Superior temporal gyrus (tissue), 1 donor: ENCODE data around the gene SLC46A2.
A peak's percentile ranks its signal among the peaks of the same experiment; 100 is the strongest.

Experiments used
- DNase-seq: peaks from one replicate; pipeline ENCODE4 v3.0.0-alpha.2; 2016; ENCODE audit errors: extremely low spot score

SLC46A2 gene

GRCh38 chr9:112890106-112891081 lies at the start of gene SLC46A2:
Gene SLC46A2, minus strand, starts transcription at chr9:112890876. Its CDS starts 195 bp downstream, at chr9:112890681.
- no peak for DNase-seq

- no peak for DNase-seq
Measured at GRCh38 chr9:112939418-112939817, 48.7 kb upstream of the SLC46A2 start.

GRCh38 chr9:112933696-112934095 lies 43.0 kb upstream of the SLC46A2 start:
- no peak for DNase-seq

GRCh38 chr9:112925058-112925641 lies 34.5 kb upstream of the SLC46A2 start:
- peak; percentile 45 for DNase-seq

DNA sequence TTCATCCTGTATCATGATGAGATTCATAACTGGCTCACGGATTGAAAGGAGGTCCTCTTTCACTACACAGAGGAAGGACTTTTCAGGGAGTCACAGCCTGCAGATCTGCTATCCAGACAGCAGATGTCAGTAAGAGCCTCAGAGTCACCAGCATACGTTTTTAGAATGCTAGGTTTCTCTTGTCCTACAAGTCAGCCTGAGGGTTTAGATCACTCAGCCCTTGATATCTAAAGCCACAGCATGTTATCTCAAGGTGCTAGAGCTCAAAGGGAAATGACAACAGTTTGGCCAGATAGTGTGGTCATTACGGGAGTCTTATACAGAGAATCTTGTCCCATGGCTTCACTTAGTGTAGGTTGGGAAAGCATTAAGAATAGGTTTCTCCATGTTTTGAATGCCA lies 30.9 kb upstream of the SLC46A2 start:
- DNase-seq, result peak; percentile 52

GRCh38 chr9:112917987-112918362 lies 27.3 kb upstream of the SLC46A2 start:
- no peak for DNase-seq

DNA sequence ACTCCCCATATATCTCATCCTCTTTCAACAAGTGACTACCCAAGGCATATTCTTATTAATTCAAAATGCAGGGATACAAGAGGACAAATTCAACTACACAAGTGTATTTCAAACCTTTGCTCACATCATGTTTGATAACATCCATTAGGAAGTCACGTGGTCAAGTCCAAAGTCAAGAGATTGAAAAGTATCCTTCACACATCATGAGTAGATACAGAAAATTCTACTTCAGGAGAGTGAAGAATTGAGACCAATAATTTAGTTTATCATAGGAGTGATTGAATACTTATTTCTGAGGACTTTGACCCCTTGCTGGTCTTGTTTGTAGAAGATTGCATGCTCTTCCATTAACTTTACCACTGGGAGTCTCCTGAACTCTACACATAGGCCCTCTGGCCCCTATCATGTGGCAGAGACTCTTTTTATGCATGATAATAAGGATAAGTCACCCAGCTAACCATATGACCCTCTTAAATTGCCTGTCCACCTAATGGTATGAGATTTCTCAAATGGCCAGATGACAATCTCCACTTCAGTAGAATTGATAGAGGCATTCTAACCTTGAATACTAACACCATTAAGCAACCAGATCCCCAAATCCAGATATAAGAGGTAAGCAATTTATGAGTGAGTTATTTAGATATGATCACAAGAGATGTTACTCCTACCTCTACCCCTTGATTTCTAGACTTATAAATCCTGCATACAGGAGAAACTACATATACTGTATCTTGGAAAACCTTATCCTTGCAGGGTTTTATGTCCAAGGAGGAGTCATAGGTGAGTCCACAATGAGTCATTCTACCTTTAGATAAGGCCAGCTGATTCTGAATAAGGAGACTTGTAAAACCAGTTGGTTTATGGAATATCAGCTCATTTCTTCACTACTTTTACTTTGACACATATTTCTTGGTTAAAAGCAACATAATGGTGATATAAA lies 26.6 kb upstream of the SLC46A2 start:
- DNase-seq, result no peak

DNA sequence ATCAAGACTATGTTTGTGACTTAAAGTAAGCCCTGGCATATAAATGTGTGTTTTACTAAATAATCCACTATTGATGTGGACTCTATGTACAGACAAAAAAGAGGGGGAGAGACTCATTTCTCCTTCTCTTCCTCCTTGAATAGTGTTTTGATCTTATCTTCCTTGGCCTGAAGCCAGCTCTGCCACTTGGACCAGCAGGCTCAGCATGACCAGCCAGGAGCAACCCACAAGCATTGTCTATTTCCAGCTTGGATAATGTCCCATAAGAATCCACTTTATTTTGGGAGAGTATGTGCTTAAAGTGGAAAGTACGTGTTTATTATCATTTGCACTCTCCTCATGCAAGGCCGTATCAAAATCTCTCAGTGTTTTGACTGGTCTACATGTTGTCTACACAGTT lies 23.8 kb upstream of the SLC46A2 start:
- DNase-seq, result peak; percentile 22

DNA sequence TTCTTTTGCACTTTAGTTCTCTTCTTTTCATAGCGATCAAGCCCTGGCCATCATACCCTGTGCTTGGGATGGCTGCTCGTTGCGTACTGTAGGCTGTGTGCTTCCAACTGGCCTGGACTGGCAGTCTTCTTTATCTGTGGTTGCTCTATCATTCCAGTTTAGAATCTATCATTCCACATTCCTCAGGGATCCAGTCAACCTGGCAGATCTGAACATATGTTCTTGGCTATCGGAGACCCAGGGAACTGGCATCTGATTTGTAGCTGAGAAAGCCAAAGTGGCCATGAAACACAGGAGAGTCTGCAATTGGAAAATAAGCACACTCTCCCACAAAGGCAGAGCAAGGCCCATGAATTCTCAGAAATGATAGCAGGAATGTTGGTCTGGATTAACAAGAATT lies 22.6 kb upstream of the SLC46A2 start:
- DNase-seq, result no peak

- DNase-seq, result no peak
Measured at GRCh38 chr9:112912636-112913035, 22.0 kb upstream of the SLC46A2 start.

DNA sequence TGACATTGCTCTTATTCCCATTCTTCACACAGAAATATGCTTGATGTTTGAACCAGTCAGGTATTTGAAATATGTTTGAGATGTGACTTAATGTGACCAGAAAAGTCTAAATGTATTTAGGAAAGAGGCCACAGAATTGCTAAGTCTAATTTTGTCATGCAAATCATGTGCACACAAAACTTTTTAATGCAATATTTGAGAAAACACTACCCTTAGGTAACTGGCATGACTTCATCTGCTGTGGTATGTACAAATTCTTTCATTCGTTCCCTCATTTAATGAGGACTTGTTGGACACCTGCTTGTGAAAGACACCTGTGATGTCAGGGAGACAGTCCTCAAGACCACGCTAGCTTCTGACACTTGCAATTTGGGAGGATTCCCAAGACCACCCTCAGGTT lies 21.1 kb upstream of the SLC46A2 start:
- DNase-seq, result no peak

GRCh38 chr9:112905084-112905483 lies 14.4 kb upstream of the SLC46A2 start:
- DNase-seq, result no peak

- DNase-seq, result no peak
Measured at GRCh38 chr9:112900901-112901300, 10.2 kb upstream of the SLC46A2 start.

GRCh38 chr9:112900488-112900887 lies 9.8 kb upstream of the SLC46A2 start:
- DNase-seq, result no peak

DNA sequence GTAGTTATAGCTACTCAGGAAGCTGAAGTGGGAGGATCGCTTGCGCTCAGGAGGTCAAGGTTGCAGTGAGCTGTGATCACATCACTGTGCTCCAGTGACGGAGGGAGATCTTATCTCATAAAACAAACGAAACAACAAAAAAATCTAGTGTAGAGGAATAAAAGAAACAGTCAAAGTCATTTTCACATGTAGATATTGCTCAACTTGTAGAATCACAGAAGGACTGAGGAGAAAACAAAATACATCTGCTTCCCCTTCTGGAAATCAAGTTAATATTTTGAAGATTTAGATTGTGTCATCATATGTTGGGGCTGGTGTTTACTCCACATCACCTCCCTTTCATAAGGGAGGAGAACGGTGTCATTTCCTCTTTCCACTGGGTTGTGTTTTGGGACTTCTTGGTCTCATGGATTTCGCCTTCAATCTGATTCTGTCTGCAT lies 8.2 kb upstream of the SLC46A2 start:
- no peak for DNase-seq

- no peak for DNase-seq
Measured at GRCh38 chr9:112896131-112896530, 5.5 kb upstream of the SLC46A2 start.

DNA sequence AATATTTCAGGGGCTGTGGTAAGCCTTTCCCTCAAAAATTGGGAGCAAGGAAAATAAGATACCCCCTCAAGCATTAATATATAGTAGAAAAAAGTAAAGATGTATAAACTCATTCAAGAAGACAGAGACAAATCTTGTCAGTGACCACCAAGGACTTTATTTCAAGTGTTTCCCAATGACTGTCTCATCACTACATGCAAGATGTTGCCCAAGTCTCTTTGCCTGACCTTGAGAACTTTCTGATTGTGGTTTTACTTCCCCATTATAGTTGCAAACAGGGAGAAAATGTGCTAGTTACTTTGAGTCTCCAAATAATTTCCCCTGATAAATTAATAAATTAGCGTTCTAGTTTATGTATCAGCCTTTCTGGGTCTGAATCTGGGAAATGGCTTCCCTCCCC lies 4.0 kb upstream of the SLC46A2 start:
- DNase-seq, result no peak

DNA sequence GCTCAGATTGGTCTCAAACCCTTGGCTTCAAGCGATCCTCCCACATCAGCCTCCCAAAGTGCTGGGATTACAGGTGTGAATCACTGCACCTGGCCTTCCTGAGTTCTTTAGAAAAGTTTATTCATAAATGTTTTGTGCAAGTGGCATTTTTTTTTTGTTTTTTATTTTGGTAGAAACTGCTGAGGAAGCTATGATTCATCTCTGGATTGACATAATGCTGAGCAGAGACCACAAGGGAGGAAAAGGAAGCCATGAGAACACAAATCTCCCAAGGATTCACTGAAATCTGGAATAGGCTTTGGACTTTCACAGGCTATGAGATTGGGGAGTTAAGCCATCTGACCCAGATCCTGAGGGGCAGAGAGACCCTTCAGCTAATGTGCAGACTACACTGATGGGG lies 3.4 kb upstream of the SLC46A2 start:
- DNase-seq, result no peak

- DNase-seq, result no peak
Measured at GRCh38 chr9:112892981-112893380, 2.3 kb upstream of the SLC46A2 start.

DNA sequence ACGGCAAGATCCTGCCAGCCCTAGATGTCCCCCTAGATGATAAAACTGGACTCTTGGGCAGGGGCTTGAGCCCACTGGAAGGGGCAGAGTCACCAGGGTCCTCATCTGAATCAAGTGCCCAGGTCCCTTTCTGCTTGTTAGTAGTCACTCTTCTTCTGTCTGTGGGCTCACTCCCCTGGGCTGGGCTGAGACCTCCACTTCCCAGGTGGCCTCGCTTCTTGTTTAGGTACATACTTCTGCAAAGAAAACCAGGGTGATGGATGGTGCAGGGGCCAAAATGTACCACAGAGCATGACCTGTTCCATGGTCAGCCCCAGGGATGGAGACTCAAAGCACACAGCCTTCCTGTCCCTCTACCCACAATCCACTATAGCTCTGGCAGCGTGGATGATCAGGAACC lies 845 bp upstream of the SLC46A2 start:
- no peak for DNase-seq

GRCh38 chr9:112887381-112887780 lies 3.3 kb downstream of the SLC46A2 start:
- no peak for DNase-seq

- no peak for DNase-seq
Measured at GRCh38 chr9:112886351-112886750, 4.3 kb downstream of the SLC46A2 start.
